Islet precursor cell (in vitro differentiated cells): ENCODE results near the gene PLA2G2E.
A peak's percentile ranks its signal among the peaks of the same experiment; 100 is the strongest.
"Not testable (repeated sequence)": the region's sequence is repeated elsewhere in the genome, so short reads cannot be mapped to it uniquely, and the experiment has no call there.

ENCODE experiments used
- DNase-seq: peaks from one replicate; pipeline ENCODE4 v3.0.0-alpha.2; 2018

PLA2G2E gene, protein sequence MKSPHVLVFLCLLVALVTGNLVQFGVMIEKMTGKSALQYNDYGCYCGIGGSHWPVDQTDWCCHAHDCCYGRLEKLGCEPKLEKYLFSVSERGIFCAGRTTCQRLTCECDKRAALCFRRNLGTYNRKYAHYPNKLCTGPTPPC

DNA sequence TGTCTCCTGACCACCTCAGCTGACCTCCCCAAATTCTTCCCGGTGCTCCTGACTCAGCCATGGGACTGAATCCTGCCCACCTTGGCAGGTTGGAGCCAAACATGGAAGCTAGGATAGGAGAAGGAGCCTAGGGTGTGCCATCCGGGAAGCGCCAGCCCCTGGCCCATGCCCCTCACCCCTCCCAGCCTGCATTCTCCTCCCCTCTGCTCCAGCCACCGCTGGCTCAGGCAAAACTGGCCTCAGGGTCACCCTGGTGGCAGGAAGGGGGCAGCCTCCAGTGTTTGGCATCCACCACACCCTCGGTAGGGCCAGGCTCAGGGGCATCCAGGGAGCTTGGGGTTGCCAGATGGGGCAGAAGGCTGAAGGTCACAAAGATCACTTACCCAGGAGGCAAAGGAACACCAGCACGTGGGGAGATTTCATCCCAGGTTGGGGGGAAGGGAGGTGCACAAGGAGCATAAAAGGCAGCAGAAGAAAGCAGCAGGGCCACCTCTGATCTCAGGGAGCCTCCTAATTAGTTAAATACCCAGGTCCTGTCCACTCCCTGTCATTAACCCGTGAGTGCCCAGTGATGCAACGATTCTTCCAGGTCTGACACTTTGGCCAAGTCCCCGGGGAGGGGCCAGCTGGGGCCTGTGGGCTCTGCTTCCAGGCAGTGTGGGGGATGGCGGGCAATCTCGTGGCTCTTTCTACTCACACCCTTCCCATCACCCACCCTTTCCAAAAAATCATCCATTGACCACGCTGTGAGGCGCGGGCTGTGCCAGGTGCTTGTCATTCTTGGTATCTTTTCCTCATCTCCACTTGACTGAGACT lies at the start of gene PLA2G2E:
Gene PLA2G2E, minus strand, starts transcription at position 481 of the 816 bp plus-strand sequence. Its CDS starts 58 bp downstream, at position 423.
- no peak for DNase-seq

DNA sequence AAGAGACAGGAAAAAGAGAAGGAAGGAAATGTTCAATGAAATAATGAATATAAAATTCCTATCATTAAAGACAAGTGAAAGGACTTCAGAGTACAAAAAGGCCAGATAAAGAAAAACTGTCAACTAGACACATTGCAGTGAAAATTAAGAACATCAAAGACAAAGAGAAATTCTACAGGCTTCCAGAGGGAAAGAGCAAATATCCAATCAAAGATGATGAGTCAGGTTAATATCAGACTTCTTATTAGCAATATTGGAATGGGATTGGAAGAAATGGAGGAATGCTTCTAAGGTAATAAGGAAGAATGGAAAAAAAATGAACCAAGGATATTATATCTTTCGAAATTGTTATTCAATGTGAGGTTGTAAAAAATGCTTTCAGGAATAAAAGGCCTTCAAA lies 48.2 kb upstream of the PLA2G2E start:
- DNase-seq = no peak

DNA sequence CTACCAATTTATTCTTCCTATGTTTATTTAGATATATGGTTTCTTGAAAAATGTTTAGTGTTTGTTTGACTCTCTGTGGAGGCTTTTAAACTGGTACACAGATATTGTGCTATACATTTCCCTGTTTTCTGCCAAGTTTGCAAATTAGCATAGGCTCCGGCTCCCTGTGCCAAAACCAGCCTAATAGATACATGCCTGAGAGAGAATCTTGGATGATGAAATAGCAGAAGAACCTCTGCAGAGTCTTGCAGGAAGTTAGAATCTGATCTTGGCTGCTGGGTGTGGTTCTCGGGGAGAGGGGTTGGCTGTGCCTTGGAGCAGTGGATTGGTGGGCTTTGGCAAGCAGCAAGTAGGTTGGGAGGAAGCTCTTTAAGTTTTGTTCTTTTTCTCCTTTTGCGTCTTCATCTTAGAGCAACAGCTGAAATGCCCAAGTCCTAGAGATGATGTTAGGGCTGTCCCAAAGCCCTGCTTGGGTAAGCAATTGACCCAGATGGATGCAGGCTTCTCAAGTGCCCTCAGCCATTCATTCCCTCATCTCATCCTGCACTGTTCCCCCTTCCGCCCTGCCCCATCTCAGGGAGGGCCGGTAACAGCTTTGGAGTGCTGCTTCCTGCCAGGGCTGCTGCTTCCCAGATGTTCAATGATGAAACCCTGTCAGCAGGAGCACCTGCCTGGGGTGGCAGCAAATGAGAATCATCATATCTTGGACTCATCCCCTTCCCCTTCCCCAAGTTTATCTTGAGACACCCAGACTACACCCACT lies 46.7 kb upstream of the PLA2G2E start:
- no peak for DNase-seq

DNA sequence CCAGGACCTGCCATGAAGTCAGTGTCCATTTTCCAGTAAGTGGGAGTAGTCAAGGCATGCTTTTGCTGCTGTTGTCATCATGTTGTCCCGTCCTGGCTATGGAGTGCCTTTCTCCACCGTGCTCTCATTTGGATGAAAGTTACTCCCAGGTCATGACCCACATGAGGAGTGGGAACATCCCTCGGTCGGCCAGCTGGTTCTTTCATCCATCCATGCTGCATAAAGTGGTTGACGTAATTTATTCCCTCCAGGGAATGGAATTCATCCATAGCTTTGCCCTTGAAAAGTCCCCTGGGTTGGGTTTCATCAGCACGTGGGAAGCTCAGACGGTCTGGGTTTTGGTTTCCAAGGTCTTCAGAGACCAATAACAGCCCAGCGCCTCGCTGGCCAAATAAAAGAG lies 44.4 kb upstream of the PLA2G2E start:
- DNase-seq = no peak

DNA sequence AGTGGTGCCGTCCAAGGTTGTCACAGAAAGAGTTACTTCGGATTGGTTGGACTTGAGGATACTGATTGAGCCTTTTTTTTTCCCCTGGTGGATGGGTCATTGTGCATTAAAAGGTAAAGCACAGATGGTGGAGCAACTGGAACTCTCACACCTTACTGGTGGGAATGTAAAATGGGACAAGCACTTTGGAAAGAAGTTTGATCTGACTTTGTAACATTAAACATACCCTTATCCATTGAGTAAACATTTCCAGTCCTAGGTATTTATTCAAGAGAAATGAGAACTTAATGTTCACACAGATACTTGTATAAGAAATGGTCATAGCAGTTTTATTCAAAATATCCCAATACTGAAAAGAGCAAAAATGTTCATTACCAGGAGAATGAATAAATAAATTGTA lies 41.1 kb upstream of the PLA2G2E start:
- no peak for DNase-seq

DNA sequence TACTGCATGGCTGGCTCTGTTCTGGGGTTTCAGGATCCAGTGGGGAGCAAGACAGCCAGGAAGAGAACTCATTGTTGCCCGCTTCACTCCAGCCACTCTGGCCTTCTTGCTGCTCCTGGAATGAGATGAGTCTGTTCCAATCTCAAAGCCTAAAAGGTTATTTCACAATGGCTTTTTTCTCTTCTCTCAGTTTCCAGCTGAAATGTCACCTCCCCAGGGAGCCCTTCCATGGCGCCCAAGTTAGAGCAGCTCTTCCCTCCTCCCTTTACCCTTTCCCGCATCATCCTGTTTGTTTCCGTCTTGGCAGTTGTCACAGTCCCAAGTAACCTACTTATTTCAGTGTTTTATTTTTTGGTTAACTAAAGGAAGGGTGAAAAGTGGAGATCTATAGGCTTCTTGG lies 40.2 kb upstream of the PLA2G2E start:
- no peak for DNase-seq

DNA sequence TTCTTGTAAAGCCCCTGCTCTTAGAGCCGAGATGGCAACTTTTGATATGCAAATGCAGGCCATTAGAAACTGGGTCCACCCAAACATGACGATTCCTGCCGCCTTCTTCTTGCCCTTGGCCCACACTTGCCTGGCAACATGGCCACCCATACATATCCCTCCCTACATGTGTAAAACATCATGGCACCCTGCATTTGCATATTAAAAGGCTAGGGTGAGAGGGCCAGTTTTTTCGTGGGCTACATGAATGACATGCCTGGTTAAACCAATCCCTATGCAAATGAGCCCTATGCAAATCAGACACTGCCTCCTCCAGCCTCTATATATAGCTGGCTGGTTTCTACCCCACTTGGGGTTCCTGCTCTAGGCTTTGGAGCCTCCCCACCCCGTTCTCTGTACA lies 37.2 kb upstream of the PLA2G2E start:
- no peak for DNase-seq

DNA sequence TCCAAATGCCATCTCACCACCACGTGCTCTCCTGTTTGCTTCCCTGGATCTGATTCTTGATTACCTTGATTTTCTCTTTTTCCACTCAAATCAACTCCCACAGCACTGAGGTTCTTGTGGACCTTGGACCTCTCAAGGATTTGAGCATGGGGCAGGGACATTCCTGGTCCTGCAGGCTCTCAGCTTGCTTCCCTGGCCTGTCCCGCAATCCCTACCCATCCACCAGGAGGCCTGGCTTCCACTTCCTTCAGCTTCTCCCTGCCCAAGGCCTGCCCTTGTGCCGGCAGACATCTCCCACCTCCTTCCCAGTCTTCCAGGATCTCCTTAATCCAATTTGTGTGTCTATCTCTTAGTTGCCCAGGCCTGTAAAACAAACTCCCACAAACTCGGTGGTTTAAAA lies 34.4 kb upstream of the PLA2G2E start:
- DNase-seq = no peak

DNA sequence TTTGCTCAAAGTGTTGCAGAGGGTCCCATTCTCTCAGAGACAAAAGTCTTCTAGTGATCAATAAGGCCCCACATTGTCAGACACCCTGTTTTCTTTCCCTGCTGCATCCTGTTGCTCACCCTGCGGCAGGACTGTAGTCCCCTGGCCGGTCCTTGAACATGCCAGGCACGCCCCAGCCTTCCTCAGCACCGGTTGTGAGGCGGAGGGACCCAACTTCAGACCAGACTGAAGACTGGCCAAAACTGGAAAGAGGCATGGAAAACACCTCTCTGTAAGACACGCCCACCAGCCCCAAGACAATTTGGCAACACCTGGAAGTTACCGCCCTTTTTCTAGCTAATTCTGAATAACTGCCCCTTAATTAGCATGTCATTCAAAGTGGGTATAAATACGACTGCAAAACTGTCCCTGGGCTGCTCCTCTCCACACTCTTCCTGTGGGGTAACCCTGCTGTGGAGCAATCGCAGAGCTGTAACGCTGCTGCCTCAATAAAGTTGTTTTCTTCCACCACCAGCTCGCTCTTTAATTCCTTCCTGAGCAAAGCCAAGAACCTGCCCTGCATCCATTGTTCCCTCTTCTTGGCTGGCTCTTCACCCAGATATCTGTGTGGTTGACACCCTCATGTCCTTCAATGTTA lies 32.2 kb upstream of the PLA2G2E start:
- no peak for DNase-seq

DNA sequence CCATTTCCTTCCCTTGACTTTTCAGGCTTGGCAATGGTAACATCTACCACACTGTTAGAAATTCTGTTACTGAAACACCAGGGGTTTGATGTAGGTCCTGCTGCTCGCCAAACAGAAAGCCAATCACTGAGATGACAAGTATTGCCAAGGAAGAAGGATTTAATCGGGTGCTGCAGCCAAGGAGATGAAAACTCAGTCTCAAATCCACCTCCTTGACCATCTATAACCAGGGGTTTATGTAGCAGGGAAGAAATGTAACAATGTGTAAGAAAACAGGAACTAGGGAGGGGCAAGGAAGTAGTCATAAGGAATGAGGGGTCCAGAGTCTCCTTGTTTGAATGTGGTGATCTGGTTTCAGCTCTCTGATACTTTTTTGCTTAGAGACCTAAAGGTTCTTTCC lies 30.6 kb upstream of the PLA2G2E start:
- DNase-seq = no peak

DNA sequence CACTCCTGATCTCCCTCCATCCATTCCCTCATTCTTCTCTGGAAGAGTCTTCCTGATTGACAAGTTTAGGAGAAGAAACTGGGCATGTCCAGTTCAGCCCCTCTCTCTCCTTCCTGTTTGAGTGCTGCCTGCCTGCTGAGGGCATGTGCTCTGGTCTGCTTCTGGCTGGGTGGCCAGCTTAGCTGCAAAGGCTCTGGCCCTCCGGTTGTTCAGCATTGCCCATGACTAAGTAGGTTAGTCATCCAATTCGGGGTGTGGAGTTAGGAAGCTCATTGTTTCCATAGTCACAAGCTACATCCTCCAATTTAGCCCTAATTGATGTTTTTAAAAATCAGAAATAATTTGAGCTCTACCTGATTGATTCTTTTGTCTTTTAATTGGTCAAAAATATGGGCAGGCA lies 25.6 kb upstream of the PLA2G2E start:
- peak; percentile 93 for DNase-seq

DNA sequence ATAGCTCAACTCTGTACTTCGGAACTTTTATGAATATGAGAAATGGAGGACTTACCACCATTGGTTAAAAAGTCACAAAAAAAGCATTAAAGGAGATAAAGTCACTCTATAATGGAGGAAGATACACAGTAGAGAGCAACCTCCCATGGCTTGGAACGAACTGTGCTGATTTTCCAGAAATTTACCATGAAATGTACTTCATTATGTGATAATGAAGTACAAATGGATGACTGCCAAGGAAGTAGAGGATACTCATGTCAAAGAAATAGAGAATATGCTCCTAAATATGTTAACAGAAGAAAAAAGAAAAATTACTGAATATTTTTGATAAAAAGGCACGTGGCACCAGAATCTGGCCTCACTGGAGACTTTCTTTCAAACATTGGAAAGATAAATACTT lies 23.6 kb upstream of the PLA2G2E start:
- DNase-seq = no peak

DNA sequence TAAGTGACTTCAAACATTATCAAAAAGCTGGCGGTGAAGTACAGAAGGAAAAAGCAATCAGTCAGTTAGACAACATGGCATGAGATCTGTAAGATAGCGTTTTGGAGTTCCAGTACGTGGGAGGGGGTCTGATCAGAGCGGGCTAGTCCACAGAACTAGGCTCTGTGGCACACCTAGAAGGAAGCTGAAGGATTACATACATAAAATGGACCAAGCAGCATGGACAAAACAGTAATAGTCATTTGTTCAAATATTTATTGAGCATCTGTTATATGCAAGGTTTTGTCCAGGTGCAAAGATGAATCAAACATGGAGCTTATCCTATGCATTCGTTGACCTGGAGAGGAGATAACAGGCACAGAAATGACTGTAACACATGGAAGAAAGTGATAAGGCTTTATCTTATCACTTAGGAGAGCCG lies 22.9 kb upstream of the PLA2G2E start:
- DNase-seq = no peak

DNA sequence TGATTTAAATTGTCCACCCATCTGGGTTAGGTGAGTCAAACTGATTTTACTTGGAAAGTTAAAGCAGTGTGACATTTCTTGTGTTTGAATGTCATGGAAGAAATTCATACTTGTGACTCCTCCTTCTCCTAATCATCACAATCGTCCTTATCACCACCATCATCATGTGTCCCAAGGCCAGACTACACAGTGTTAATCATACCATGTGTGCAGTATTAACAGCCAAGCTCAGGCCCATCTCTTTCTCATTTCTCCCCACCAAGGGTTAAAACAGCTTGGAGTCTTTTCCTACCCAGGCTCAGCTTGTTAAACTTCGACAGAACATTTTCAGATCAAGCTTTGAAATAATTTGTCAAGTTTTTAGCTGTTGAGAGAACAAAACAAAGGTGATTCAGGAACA lies 22.5 kb upstream of the PLA2G2E start:
- DNase-seq = no peak

DNA sequence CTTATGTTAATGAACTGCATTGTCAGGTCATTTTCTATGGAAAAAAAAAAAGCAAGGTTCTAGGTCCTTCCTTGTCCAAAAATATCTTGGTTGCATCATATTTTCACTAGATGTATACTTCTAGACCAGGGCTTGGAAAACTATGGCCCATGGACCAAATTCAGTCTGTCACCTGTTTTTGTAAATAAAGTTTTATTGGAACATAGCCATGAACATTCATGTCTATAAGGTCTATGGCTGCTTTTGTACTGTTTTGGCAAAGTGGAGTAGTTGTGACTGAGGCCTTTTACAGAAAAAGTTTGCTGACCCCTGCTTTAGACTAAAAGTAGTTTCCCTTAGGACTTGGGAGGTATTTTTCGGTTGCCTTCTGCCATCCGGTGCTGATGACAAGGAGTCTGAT lies 19.2 kb upstream of the PLA2G2E start:
- DNase-seq = no peak

DNA sequence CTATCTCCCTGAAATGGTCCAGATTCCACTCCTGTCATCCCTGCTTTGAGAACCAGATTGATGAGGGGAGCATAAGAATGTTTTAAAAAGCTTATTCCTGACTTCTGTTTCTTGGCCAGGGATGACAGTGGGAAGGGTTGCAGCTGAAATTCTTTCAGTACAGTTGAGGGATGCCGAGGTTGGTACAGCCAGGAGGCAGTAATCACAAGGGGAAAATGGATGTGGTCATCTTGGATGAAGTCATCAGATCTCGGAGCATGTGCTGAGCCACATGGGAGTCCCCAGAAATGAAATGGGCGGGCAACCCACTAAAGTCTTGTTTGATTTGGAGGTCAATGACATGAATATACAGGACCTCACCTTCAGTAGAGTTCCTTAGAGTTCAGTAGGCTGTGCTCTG lies 18.7 kb upstream of the PLA2G2E start:
- DNase-seq = no peak

DNA sequence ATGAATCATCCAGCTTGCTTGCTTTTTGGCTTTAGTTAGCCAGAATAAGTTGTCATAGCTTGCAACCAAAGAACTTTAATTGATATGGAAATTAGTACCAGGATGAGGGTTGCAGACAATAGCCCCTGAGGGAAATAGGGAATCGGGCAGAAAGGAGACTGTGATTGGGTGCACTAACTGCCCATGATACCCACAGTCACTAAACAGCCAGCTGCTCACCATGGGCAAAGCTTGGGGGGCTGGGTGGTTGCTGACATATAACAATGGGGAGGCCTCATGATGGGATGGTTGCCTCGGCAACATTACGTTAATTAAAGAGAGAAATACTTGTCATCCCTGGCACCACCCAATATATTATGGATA lies 17.8 kb upstream of the PLA2G2E start:
- DNase-seq = no peak

DNA sequence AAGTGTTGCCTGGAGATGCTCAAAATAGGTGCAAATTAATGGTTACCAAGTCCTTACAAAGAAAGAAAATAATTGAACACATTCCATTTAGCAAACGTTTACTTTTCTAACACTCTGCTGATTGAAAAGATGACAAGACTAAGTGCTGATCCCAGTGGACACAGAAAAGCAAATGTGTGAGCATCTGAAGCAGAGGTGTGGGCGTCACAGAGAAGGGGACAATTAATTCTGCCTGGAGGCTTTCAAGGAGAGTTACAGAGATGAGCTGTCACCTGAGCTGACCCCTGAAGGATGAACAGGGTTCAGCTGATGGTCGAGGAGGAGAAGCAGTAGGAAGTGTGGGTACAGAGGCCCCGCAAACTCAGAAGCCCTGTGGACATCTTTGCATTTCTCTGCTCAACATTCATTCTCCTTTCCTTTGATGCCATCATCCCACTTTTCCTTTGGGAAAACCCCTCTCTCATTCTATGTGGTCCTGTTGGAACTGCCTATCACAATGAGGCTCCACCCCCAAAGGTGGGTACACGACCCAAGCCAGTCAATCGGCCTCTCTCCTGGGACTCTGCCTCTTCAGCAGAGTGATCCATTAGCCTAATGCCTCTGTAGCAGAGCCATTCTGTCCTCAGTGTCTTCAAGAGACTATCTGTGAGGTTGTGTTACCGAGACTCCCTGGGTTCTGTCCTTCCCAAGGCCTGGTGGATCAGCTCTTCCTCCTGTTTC lies 17.2 kb upstream of the PLA2G2E start:
- no peak for DNase-seq

DNA sequence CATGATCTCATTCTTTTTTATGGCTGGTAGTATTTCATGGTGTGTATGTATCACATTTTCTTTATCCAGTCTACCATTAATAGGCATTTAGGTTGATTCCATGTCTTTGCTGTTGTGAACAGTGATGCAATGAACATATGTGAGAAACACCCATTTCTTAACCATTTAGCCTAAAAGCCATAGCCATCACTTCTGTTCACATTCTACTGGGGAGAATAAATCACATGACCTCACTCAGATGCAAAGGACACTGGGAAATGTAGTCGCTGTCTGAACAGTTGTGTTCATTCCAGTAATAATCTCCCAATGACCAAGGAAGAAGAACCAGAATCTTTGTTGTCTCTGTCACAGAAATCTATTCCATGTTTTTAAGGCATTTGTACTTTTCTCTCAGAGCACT lies 15.1 kb upstream of the PLA2G2E start:
- no peak for DNase-seq

DNA sequence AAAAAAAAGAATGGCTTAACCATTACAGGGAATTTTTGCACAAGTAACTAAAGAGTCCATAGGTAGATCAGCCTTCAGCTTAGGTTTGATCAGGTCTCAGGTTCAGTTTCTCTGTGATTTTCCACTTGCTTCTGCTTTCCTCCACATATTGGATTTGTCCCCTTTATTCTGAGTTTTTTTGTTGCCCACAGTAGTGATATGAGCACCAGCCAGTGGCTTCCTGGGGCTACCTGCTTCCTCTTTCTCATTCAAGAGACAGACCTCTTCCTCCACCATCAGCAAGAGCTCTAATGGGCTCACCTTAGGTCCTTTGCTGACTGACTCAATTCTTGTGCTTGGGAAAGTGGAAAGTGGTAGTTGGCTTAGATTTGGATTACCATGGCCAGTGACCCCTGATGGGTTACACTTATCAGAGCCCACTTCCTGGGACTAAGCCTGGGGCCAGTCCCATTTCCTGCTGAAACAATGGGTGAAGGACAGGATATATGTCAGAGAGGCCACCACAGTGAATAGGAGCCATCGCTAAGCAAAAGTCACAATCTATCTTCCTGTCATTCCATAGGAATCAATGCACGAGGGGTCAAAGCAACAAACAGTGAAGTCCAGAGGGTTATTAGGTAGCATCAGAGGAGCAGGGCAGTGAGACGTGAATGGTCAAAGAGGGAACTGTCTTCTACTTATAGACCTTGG lies 12.8 kb upstream of the PLA2G2E start:
- no peak for DNase-seq

DNA sequence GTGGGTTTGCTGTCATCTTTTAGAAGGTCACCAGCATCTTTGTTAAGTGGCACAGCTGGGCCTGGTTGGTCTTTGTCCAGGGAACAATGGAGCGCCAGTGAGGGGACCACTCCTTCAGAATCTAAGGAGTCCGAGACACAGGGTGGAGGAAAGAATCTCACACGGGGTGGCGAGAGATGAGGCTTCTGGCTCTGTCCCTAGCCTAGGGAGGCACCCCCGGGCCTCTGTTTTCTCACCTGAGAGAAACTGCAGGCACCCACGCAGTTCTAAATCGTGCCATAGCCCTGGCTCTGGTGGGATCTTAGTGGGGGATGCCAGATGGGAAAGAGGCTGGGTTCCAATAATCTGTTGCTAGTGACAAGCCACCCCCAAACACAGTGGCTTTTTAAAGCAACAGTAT lies 10.9 kb upstream of the PLA2G2E start:
- DNase-seq = no peak

DNA sequence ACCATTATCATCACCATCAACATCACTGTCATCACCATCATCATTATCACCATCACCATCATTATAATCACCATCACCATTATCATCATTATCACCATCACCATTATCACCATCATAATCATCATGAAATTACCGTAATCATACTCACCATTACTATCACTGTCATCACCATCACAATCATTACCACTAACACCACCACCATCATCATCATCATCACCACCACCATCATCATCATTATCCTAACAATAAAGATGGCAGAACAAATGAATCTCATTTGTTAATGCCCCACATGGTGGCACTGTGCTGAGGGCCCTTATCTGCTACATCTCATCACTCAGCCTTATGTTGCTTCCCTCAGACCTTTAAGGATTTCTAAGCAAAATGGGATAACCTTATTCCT lies 9.4 kb upstream of the PLA2G2E start:
- DNase-seq = no peak

DNA sequence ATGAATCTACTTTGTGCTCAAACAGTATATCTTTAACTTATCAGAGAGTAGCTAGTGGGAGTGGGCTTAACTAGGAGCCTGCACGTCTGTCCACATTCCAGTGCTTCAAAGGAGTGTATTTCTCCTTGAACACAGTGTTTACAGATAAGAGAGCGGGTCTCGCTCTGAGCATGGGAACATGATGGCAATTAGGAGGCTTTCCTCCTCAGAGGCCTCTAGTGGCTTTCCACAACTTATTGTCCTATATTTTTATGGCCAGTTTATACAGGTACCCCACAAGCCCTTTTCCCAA lies 3.7 kb upstream of the PLA2G2E start:
- not testable (repeated sequence) for DNase-seq
